GM21526 (cell line): ENCODE results near the gene LRRC58.
"Not testable (repeated sequence)": the region's sequence is repeated elsewhere in the genome, so short reads cannot be mapped to it uniquely, and the experiment has no call there.

Experiments
- ATAC-seq: cut with Tn5 transposase; IDR thresholded peaks from one replicate; pipeline ENCODE4 v1.9.1; 2021; ENCODE audit warnings: moderate library complexity; ENCODE audit not compliant: unreplicated experiment, low FRiP score

LRRC58 gene

GRCh38 chr3:120348991-120349854 lies at the start of gene LRRC58:
Gene LRRC58 (minus strand): TSS chr3:120349354. CDS start chr3:120349243, 111 bp downstream.
- peak; percentile 89 for ATAC-seq

GRCh38 chr3:120396469-120396868 lies 47.3 kb upstream of the LRRC58 start:
- peak; percentile 48 for ATAC-seq

- no peak for ATAC-seq
These were observed 45.2 kb upstream of the LRRC58 start for GRCh38 chr3:120394347-120394746.

- no peak for ATAC-seq
These were observed 44.6 kb upstream of the LRRC58 start for GRCh38 chr3:120393761-120394160.

- ATAC-seq, result no peak
These were observed 44.1 kb upstream of the LRRC58 start for GRCh38 chr3:120393243-120393642.

- ATAC-seq, result no peak
These were observed 33.8 kb upstream of the LRRC58 start for GRCh38 chr3:120382941-120383447.

- no peak for ATAC-seq
These were observed 32.3 kb upstream of the LRRC58 start for GRCh38 chr3:120381503-120381902.

GRCh38 chr3:120377948-120378347 lies 28.8 kb upstream of the LRRC58 start:
- ATAC-seq, result not testable (repeated sequence)

GRCh38 chr3:120370463-120370862 lies 21.3 kb upstream of the LRRC58 start:
- ATAC-seq, result no peak

- peak; percentile 66 for ATAC-seq
These were observed 19.9 kb upstream of the LRRC58 start for GRCh38 chr3:120369037-120369467.

GRCh38 chr3:120368172-120368571 lies 19.0 kb upstream of the LRRC58 start:
- ATAC-seq, result no peak

- ATAC-seq, result no peak
These were observed 15.7 kb upstream of the LRRC58 start for GRCh38 chr3:120364821-120365220.

GRCh38 chr3:120364101-120364500 lies 14.9 kb upstream of the LRRC58 start:
- no peak for ATAC-seq

GRCh38 chr3:120357807-120358206 lies 8.7 kb upstream of the LRRC58 start:
- ATAC-seq, result no peak

- no peak for ATAC-seq
These were observed 6.3 kb upstream of the LRRC58 start for GRCh38 chr3:120355486-120355885.

- no peak for ATAC-seq
These were observed 4.3 kb upstream of the LRRC58 start for GRCh38 chr3:120353463-120353862.

- ATAC-seq, result no peak
These were observed 2.9 kb upstream of the LRRC58 start for GRCh38 chr3:120352017-120352416.

- no peak for ATAC-seq
These were observed 1.3 kb upstream of the LRRC58 start for GRCh38 chr3:120350401-120350941.

GRCh38 chr3:120349855-120350125 lies 636 bp upstream of the LRRC58 start:
- ATAC-seq, result no peak

- ATAC-seq, result peak; percentile 50
These were observed 826 bp downstream of the LRRC58 start for GRCh38 chr3:120348065-120348990.

GRCh38 chr3:120344349-120344748 lies 4.8 kb downstream of the LRRC58 start:
- ATAC-seq, result no peak
